Fibroblast of lung (primary cell): ENCODE results near the gene POFUT1.

Experiments used
- EZH2 ChIP-seq: IDR thresholded peaks from 2 replicates; pipeline ENCODE4 v1.5.1; 2012; ENCODE audit warnings: low read length, control low read depth, mild to moderate bottlenecking; ENCODE audit errors: missing control alignments
- TF ChIP-seq, protein P1 (sequence below), 2 donors: IDR thresholded peaks in 1 of 2; conservative IDR thresholded peaks in 1 of 2; 1 replicate in 1 of 2; 2 replicates in 1 of 2; pipeline ENCODE4 v1.5.1; 2011 to 2012; ENCODE audit warnings: low read length in 2 of 2, control low read depth in 1 of 2, inconsistent platforms in 1 of 2, low read depth in 1 of 2, mild to moderate bottlenecking in 1 of 2

DNA sequence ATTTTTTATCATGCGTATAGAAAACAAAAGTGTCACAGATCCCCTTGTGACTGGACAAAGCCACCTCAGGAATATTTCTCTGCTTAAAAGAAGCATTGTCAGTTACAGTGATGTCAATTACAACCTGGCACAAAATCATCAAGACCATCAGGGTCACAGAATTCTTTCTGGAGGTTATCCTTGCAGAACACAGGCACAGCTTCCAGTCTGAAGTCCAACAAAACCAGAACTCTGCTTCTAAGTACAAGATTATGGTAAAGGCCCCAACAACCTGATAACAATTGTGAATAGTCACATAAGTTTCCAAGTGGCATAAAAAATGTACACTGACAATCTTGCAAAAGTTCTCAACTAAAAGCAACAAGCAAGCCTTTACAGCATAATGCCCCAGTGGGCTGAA is 21.2 kb upstream of the POFUT1 start:
- no peak for TF ChIP-seq EZH2
- TF ChIP-seq, protein P1, sequence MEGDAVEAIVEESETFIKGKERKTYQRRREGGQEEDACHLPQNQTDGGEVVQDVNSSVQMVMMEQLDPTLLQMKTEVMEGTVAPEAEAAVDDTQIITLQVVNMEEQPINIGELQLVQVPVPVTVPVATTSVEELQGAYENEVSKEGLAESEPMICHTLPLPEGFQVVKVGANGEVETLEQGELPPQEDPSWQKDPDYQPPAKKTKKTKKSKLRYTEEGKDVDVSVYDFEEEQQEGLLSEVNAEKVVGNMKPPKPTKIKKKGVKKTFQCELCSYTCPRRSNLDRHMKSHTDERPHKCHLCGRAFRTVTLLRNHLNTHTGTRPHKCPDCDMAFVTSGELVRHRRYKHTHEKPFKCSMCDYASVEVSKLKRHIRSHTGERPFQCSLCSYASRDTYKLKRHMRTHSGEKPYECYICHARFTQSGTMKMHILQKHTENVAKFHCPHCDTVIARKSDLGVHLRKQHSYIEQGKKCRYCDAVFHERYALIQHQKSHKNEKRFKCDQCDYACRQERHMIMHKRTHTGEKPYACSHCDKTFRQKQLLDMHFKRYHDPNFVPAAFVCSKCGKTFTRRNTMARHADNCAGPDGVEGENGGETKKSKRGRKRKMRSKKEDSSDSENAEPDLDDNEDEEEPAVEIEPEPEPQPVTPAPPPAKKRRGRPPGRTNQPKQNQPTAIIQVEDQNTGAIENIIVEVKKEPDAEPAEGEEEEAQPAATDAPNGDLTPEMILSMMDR (conservative IDR thresholded peaks at IDR 0.05 in 1 of 2, IDR thresholded peaks at IDR 0.05 in 1 of 2; ENCODE audit: low read depth in 1 of 2, low read length in 2 of 2): no peak
